ENCODE measurements around the gene SPATS2.
"Not testable (repeated sequence)": the region's sequence is repeated elsewhere in the genome, so short reads cannot be mapped to it uniquely, and the experiment has no call there.

DNA sequence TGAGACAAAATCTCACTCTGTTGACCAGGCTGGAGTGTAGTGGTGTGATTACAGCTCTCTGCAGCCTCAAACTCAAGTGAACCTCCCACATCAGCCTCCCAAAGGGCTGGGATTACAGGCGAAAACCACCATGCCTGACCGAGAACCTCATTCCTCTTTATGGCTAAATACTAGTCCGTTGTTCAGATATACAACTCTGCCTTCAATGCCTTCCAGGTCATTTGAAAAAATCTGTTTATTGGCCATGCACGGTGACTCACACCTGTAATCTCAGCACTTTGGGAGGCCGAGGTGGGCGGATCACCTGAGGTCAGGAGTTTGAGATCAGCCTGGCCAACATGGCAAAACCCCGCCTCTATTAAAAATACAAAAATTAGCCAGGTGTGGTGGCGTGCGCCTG is 12.9 kb downstream of the SPATS2 start:
- not testable (repeated sequence) for TF ChIP-seq CTCF, EZH2 (IDR thresholded peaks at IDR 0.05)
